ENCODE measurements around the gene STK11. TPM values are rescaled to one million over a fixed set of nuclear protein-coding genes. Genes with fewer than 3 reads are reported as not detected.

STK11 gene
- polyA plus RNA-seq, 1 donor from 2014 or later, result 51.6 TPM

DNA sequence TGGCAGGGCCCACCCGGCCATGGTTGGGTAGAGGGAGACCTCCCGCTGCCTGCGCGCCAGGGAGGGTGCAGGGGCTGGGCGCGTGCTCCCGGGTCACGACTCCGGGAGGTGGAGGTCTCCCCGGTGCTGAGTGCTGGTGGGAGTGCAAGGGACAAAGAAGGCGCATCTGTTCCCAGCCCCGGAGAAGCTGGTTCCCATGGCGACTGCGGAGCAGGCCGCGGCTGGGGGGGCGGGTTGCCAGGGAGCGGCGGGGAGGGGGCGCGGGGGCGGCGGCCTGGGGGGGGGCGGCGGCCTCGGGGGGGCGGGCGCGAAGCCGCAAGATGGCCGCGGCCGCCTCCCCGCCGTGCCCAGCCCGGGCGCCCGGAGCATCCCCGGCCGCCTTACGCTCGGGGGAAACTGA, 31.0 kb downstream of the STK11 start:
- Histone ChIP-seq H3K4me3 (ENCODE audit: low read length) (peak overlapping the region; percentile 85), H3K79me2 (replicated peaks; ENCODE audit: insufficient read depth, low read length) (peaks cover 13% of the 10 kb centered on the region), H3K27ac (ENCODE audit: low read length) (peak overlapping the region; percentile 82), H4K20me1 (ENCODE audit: insufficient read depth) (no peaks in the 10 kb centered on the region), H2AFZ (ENCODE audit: low read depth, low read length) (no peak overlapping the region), H3K27me3 (ENCODE audit: insufficient read depth, low read depth, low read length) (no peaks in the 10 kb centered on the region), H3K9me3 (ENCODE audit: low read length) (no peaks in the 10 kb centered on the region), H3K9ac (ENCODE audit: low read length) (peak overlapping the region; percentile 93), H3F3A (ENCODE audit: insufficient read depth, low read length, poor library complexity, severe bottlenecking) (peaks cover 4% of the 10 kb centered on the region), H3K9me2 (ENCODE audit: insufficient read depth, low read length) (no peaks in the 10 kb centered on the region), H3K36me3 (ENCODE audit: insufficient read depth, low read length) (no peaks in the 10 kb centered on the region), H3K4me2 (ENCODE audit: low read length) (peak overlapping the region; percentile 82)
- TF ChIP-seq EP300 (conservative IDR thresholded peaks at IDR 0.05; ENCODE audit: poor library complexity, severe bottlenecking), result no peak
- no peak for TF ChIP-seq EZH2 (IDR thresholded peaks at IDR 0.05; ENCODE audit: borderline replicate concordance, insufficient read depth, low read length, poor library complexity, severe bottlenecking)
- TF ChIP-seq POLR2AphosphoS5 (IDR thresholded peaks at IDR 0.05), result peak; percentile 21
- TF ChIP-seq, protein P1, sequence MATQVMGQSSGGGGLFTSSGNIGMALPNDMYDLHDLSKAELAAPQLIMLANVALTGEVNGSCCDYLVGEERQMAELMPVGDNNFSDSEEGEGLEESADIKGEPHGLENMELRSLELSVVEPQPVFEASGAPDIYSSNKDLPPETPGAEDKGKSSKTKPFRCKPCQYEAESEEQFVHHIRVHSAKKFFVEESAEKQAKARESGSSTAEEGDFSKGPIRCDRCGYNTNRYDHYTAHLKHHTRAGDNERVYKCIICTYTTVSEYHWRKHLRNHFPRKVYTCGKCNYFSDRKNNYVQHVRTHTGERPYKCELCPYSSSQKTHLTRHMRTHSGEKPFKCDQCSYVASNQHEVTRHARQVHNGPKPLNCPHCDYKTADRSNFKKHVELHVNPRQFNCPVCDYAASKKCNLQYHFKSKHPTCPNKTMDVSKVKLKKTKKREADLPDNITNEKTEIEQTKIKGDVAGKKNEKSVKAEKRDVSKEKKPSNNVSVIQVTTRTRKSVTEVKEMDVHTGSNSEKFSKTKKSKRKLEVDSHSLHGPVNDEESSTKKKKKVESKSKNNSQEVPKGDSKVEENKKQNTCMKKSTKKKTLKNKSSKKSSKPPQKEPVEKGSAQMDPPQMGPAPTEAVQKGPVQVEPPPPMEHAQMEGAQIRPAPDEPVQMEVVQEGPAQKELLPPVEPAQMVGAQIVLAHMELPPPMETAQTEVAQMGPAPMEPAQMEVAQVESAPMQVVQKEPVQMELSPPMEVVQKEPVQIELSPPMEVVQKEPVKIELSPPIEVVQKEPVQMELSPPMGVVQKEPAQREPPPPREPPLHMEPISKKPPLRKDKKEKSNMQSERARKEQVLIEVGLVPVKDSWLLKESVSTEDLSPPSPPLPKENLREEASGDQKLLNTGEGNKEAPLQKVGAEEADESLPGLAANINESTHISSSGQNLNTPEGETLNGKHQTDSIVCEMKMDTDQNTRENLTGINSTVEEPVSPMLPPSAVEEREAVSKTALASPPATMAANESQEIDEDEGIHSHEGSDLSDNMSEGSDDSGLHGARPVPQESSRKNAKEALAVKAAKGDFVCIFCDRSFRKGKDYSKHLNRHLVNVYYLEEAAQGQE (IDR thresholded peaks at IDR 0.05; ENCODE audit: borderline replicate concordance), result no peak
- TF ChIP-seq, protein P2, sequence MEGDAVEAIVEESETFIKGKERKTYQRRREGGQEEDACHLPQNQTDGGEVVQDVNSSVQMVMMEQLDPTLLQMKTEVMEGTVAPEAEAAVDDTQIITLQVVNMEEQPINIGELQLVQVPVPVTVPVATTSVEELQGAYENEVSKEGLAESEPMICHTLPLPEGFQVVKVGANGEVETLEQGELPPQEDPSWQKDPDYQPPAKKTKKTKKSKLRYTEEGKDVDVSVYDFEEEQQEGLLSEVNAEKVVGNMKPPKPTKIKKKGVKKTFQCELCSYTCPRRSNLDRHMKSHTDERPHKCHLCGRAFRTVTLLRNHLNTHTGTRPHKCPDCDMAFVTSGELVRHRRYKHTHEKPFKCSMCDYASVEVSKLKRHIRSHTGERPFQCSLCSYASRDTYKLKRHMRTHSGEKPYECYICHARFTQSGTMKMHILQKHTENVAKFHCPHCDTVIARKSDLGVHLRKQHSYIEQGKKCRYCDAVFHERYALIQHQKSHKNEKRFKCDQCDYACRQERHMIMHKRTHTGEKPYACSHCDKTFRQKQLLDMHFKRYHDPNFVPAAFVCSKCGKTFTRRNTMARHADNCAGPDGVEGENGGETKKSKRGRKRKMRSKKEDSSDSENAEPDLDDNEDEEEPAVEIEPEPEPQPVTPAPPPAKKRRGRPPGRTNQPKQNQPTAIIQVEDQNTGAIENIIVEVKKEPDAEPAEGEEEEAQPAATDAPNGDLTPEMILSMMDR (IDR thresholded peaks at IDR 0.05; ENCODE audit: poor library complexity, severe bottlenecking), result no peak
- TF ChIP-seq MXI1 (conservative IDR thresholded peaks at IDR 0.05; ENCODE audit: poor library complexity, severe bottlenecking), result peak; percentile 29
- TF ChIP-seq RAD21 (conservative IDR thresholded peaks at IDR 0.05), result no peak
- no peak for TF ChIP-seq SMC3 (conservative IDR thresholded peaks at IDR 0.05; ENCODE audit: poor library complexity)
- no peak for TF ChIP-seq TAF1 (IDR thresholded peaks at IDR 0.05; ENCODE audit: low read depth)

DNA sequence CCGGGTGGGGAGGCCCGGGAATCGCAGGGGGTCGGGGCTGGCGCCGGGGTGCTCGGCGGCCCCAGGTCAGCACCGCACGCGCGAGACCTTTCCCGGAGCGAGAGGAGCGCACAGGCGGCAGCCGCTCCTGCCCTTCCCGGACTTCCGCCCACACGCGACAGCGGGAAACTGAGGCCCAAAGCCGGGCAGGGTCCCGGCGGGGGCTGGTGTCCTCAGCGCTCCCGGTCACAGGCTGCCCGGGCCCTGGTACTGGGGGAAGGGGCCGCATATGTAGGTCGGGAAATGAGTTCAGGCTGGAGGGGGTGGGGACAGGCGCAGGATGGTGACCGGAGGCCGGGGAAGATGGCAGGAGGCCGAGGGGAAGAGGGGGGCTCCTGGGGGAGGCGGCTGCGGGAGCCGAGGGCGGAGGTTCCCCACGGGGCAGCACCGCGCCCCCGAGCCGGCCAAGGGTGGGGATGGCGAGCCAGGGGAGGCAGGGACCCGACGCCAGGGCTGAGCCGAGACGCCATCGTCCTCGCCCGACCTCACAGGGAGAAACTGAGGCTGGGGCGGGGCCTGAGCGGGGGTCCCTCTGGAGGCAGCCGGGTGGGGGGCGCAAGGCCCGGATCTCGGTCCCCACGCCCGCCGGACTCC, 31.6 kb downstream of the STK11 start:
- Histone ChIP-seq H3K9ac (ENCODE audit: low read length) (peak overlapping the region; percentile 93), H3K36me3 (ENCODE audit: insufficient read depth, low read length) (no peaks in the 10 kb centered on the region), H3F3A (ENCODE audit: insufficient read depth, low read length, poor library complexity, severe bottlenecking) (peaks cover 4% of the 10 kb centered on the region), H3K27me3 (ENCODE audit: insufficient read depth, low read depth, low read length) (no peaks in the 10 kb centered on the region), H3K4me3 (ENCODE audit: low read length) (peak overlapping the region; percentile 85), H2AFZ (ENCODE audit: low read depth, low read length) (no peak overlapping the region), H3K9me2 (ENCODE audit: insufficient read depth, low read length) (no peaks in the 10 kb centered on the region), H3K4me2 (ENCODE audit: low read length) (peak overlapping the region; percentile 53), H3K79me2 (replicated peaks; ENCODE audit: insufficient read depth, low read length) (peaks cover 13% of the 10 kb centered on the region), H3K27ac (ENCODE audit: low read length) (peak overlapping the region; percentile 82), H4K20me1 (ENCODE audit: insufficient read depth) (no peaks in the 10 kb centered on the region), H3K9me3 (ENCODE audit: low read length) (no peaks in the 10 kb centered on the region)
- TF ChIP-seq EP300 (conservative IDR thresholded peaks at IDR 0.05; ENCODE audit: poor library complexity, severe bottlenecking) (no peak), TAF1 (IDR thresholded peaks at IDR 0.05; ENCODE audit: low read depth) (no peak), EZH2 (IDR thresholded peaks at IDR 0.05; ENCODE audit: borderline replicate concordance, insufficient read depth, low read length, poor library complexity, severe bottlenecking) (no peak), SMC3 (conservative IDR thresholded peaks at IDR 0.05; ENCODE audit: poor library complexity) (no peak), RAD21 (conservative IDR thresholded peaks at IDR 0.05) (no peak), POLR2AphosphoS5 (IDR thresholded peaks at IDR 0.05) (no peak), MXI1 (conservative IDR thresholded peaks at IDR 0.05; ENCODE audit: poor library complexity, severe bottlenecking) (no peak)
- TF ChIP-seq, protein P1 (IDR thresholded peaks at IDR 0.05; ENCODE audit: borderline replicate concordance), result no peak
- TF ChIP-seq, protein P2 (IDR thresholded peaks at IDR 0.05; ENCODE audit: poor library complexity, severe bottlenecking), result no peak

Measured in neural cell (in vitro differentiated cells).